Measurements from ENCODE around the gene DUT.
"Not testable (repeated sequence)": the region's sequence is repeated elsewhere in the genome, so short reads cannot be mapped to it uniquely, and the experiment has no call there.

DUT gene

GRCh38 chr15:48330855-48331795 lies at the start of gene DUT:
DUT (plus strand) TSS chr15:48331429; CDS start chr15:48331516, 87 bp downstream.
- DNase-seq (ENCODE audit: low spot score) = peak; percentile 90

- DNase-seq (ENCODE audit: low spot score) = no peak
Measured at GRCh38 chr15:48281674-48282073, 49.6 kb upstream of the DUT start.

- DNase-seq (ENCODE audit: low spot score) = no peak
Measured at GRCh38 chr15:48282216-48282615, 49.0 kb upstream of the DUT start.

GRCh38 chr15:48283396-48284145 lies 47.7 kb upstream of the DUT start:
- no peak for DNase-seq (ENCODE audit: low spot score)

GRCh38 chr15:48285329-48286214 lies 45.7 kb upstream of the DUT start:
- peak; percentile 82 for DNase-seq (ENCODE audit: low spot score)

DNA sequence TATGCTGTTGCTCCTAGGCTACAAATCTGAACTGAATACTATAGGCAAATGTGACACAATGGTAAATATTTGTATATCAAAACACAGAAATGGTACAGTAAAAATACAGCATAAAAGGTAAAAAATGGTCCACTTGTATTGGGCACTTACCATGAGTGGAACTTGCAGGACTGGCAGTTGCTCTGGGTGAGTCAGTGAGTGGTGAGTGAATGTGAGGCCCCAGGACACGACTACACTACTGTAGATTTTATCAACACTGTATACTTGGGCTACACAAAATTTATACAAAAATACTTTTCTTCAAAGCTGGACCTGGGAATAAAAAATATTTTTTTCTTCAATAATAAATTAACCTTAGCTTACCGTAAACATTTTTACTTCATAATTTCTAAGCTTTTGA lies 41.6 kb upstream of the DUT start:
- no peak for DNase-seq (ENCODE audit: low spot score)

DNA sequence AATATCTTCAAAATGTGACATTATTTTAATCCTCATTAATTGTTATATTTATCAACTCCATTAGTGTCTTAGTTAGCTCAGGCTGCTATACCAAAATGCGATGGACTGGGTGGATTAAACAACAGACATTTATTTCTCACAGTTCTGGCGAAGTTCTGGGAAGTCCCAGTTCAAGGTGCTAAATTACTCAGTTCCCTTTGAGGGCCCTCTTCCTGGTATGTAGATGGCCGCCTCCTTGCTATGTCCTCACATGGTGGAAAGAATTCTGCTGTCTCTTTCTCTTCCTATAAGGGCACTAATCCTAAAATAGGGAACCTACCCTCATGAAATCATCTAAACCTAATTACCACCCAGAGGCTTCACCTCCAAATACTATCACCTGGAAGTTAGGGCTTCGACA lies 38.8 kb upstream of the DUT start:
- no peak for DNase-seq (ENCODE audit: low spot score)

- no peak for DNase-seq (ENCODE audit: low spot score)
Measured at GRCh38 chr15:48297668-48298067, 33.6 kb upstream of the DUT start.

- DNase-seq (ENCODE audit: low spot score) = no peak
Measured at GRCh38 chr15:48298914-48299313, 32.3 kb upstream of the DUT start.

- no peak for DNase-seq (ENCODE audit: low spot score)
Measured at GRCh38 chr15:48300038-48300437, 31.2 kb upstream of the DUT start.

- no peak for DNase-seq (ENCODE audit: low spot score)
Measured at GRCh38 chr15:48304398-48304797, 26.8 kb upstream of the DUT start.

GRCh38 chr15:48306639-48307038 lies 24.6 kb upstream of the DUT start:
- no peak for DNase-seq (ENCODE audit: low spot score)

- no peak for DNase-seq (ENCODE audit: low spot score)
Measured at GRCh38 chr15:48307586-48307985, 23.6 kb upstream of the DUT start.

GRCh38 chr15:48309740-48310139 lies 21.5 kb upstream of the DUT start:
- DNase-seq (ENCODE audit: low spot score) = no peak

GRCh38 chr15:48313216-48313615 lies 18.0 kb upstream of the DUT start:
- DNase-seq (ENCODE audit: low spot score) = no peak

DNA sequence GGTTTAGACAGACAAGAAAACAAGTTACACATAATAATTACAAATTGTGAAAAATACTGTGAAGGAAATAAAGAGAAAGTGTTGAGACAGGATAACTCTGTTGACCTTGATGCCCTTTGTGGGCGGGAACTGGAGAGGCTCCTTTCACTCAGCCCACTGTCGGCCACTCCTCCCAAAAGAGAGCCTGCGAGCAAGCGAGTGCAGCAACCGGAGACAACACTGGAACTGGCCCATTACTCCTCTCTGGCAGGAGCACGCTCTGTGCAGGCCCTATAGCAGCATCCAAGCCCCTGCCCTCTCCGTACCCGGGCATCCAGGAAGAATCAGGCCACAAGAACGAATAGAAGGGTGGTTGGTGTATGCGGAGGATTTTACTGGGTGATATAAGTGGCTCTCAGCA lies 16.2 kb upstream of the DUT start:
- no peak for DNase-seq (ENCODE audit: low spot score)

- DNase-seq (ENCODE audit: low spot score) = no peak
Measured at GRCh38 chr15:48317221-48317620, 14.0 kb upstream of the DUT start.

GRCh38 chr15:48318131-48318530 lies 13.1 kb upstream of the DUT start:
- no peak for DNase-seq (ENCODE audit: low spot score)

DNA sequence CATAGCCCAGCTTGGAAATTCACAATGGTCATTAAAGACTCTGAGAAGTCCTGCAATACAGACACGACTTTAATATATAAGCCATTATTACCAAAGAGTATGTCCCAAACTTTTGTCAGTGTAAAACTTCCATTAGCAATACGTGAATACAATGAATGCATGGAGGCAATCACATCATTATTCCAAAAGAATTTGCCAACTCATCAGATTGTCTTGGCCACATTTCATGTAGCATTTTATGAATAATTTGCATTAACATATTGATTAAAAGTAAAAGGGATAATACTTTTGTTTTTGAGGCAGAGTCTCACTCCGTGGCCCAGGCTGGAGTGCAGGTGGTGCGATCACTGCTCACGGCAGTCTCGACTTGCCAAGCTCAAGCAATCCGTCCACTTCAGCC lies 7.9 kb upstream of the DUT start:
- DNase-seq (ENCODE audit: low spot score) = no peak

- no peak for DNase-seq (ENCODE audit: low spot score)
Measured at GRCh38 chr15:48324949-48325348, 6.3 kb upstream of the DUT start.

DNA sequence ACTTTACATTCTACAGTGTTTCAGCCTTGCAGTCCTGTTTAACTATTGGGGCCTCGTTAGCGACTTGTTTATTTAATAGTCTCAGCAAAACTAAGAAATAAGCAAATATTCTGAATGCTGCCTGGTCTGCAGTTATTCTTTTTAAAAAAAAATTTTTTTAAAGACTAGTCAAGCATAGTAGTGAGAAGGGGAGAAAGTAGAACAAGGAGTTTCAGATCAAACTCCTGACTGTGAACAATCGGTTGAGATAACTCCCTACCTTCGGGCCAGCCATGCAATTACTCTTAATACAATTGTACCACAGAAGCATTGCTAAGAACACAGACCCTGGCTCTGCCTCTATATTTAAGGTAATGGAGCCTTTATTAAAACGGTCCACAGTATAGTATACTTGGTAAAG lies 5.8 kb upstream of the DUT start:
- DNase-seq (ENCODE audit: low spot score) = no peak

DNA sequence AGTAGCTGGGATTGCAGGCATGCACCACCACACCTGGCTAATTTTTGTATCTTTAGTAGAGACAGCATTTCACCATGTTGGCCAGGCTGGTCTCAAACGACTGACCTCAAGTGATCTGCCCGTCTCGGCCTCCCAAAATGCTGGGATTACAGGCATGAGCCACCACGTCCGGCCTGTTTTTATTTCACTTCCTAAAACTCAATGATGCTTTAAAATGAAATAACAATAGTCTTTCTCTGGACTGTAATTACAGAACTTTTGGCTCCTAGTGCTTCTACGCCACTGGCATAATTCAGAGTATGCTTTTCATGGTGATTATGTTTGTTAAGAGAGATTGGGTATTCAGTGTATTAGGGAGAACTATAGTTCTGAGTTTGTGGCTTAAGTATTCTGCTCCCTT lies 5.0 kb upstream of the DUT start:
- not testable (repeated sequence) for DNase-seq (ENCODE audit: low spot score)

All from Ammon's horn (tissue), 1 donor.